A549 (cell line): ENCODE measurements around the gene ANKRD65. TPM values are rescaled to one million over a fixed set of nuclear protein-coding genes. Genes with fewer than 3 reads are reported as not detected.

Experiments
- ATAC-seq, 2 experiments: fragments of 200-7000 bp in 1 of 2; fragments of >200 bp in 1 of 2; cut with Nextera tagmentation in 1 of 2; cut with Tn5 transposase in 1 of 2; 3 replicates each; pipeline versions ENCODE4 v1.8.0 to v1.9.1; 2018 to 2020; ENCODE audit warnings: mild to moderate bottlenecking in 1 of 2, moderate library complexity in 1 of 2
- CTCF ChIA-PET: fragments of 300-600 bp; sonication (Branson Sonifier 250); formaldehyde crosslinking; extraction: SDS; loops from one replicate; lab custom pipeline; 2021; ENCODE audit warnings: antibody characterized with exemption, inconsistent platforms; lab: Yijun Ruan, JAX
- POLR2A ChIA-PET: fragments of 350-600 bp; formaldehyde crosslinking; extraction: SDS; loops from one replicate; lab custom pipeline; 2021; ENCODE audit warnings: antibody characterized with exemption, inconsistent platforms; lab: Yijun Ruan, JAX
- DNase-seq, 2 experiments: peaks; one replicate each; pipeline versions ENCODE4 v3.0.0 to v3.0.0-alpha.2; 2011 to 2016; ENCODE audit warnings: low read depth in 1 of 2, low spot score in 1 of 2
- FAIRE-seq: peaks from 2 replicates; lab custom pipeline; 2011; peaks lifted over from hg19 to GRCh38; lab: Jason Lieb, UNC
- H3K27ac ChIP-seq, 2 experiments: fragments of >200 bp; sonication (Bioruptor Twin); formaldehyde crosslinking; 3 replicates each; pipeline ENCODE4 v1.5.1; 2016 to 2017
- H3K4me1 ChIP-seq: fragments of >200 bp; sonication (Bioruptor Twin); formaldehyde crosslinking; 3 replicates; pipeline ENCODE4 v1.6.1; 2016
- H3K4me2 ChIP-seq: fragments of >200 bp; sonication (Bioruptor Twin); formaldehyde crosslinking; 3 replicates; pipeline ENCODE4 v1.6.1; 2016
- H3K4me3 ChIP-seq: fragments of >200 bp; sonication (Bioruptor Twin); formaldehyde crosslinking; 3 replicates; pipeline ENCODE4 v1.5.1; 2016
- H3K9me3 ChIP-seq: fragments of >200 bp; sonication (Bioruptor Twin); formaldehyde crosslinking; 3 replicates; pipeline ENCODE4 v1.6.1; 2016
- BHLHE40 ChIP-seq: IDR thresholded peaks from 2 replicates; pipeline ENCODE4 v1.6.1; 2012; ENCODE audit warnings: low read depth, low read length, inconsistent platforms
- CHD2 ChIP-seq: fragments of 150-350 bp; IDR thresholded peaks from 2 replicates; pipeline ENCODE4 v1.6.1; 2014; ENCODE audit warnings: low read length; ENCODE audit not compliant: partially characterized antibody
- CHD4 ChIP-seq: fragments of 200-600 bp; sonication (generic); IDR thresholded peaks from 2 replicates; pipeline ENCODE4 v1.6.1; 2016; ENCODE audit warnings: antibody characterized with exemption, mild to moderate bottlenecking, borderline replicate concordance
- EHF ChIP-seq: fragments of 250-450 bp; sonication (Bioruptor Pico); IDR thresholded peaks from 2 replicates; pipeline ENCODE4 v1.5.0; 2020; ENCODE audit warnings: mild to moderate bottlenecking
- EP300 ChIP-seq, 2 experiments: fragments of >200 bp; sonication (Bioruptor Twin); formaldehyde crosslinking; IDR thresholded peaks; 2 replicates in 1 of 2; 3 replicates in 1 of 2; pipeline ENCODE4 v1.6.1; 2016 to 2017
- FOSL2 ChIP-seq, 2 experiments: fragments of 450-650 bp in 1 of 2; fragments of >200 bp in 1 of 2; sonication (Bioruptor Twin) in 1 of 2; formaldehyde crosslinking; IDR thresholded peaks; 2 replicates each; pipeline versions ENCODE4 v1.5.0 to v1.6.1; 2016 to 2020; ENCODE audit warnings: mild to moderate bottlenecking in 1 of 2, moderate library complexity in 1 of 2
- HDAC2 ChIP-seq: fragments of 200-600 bp; sonication (generic); IDR thresholded peaks from 2 replicates; pipeline ENCODE4 v1.6.1; 2016
- HOXB13 ChIP-seq: fragments of 250-450 bp; sonication (Bioruptor Pico); IDR thresholded peaks from 2 replicates; pipeline ENCODE4 v1.5.0; 2020; ENCODE audit warnings: low read depth, mild to moderate bottlenecking, moderate library complexity
- JUNB ChIP-seq: fragments of >200 bp; sonication (Bioruptor Twin); formaldehyde crosslinking; IDR thresholded peaks from 2 replicates; pipeline ENCODE4 v1.6.1; 2016
- KDM5A ChIP-seq: fragments of 200-600 bp; sonication (generic); IDR thresholded peaks from 2 replicates; pipeline ENCODE4 v1.6.1; 2016; ENCODE audit warnings: antibody characterized with exemption, mild to moderate bottlenecking
- MAFK ChIP-seq: fragments of 450-650 bp; IDR thresholded peaks from 2 replicates; pipeline ENCODE4 v1.6.1; 2014; ENCODE audit not compliant: partially characterized antibody
- MAZ ChIP-seq: fragments of 150-350 bp; IDR thresholded peaks from 2 replicates; pipeline ENCODE4 v1.6.1; 2014; ENCODE audit warnings: antibody characterized with exemption, low read depth, low read length, borderline replicate concordance
- MYC ChIP-seq: IDR thresholded peaks from 2 replicates; pipeline ENCODE4 v1.6.1; 2012; ENCODE audit warnings: mild to moderate bottlenecking, inconsistent platforms, low read length, improper control_type of control experiment, borderline replicate concordance
- NPAS2 ChIP-seq: fragments of 250-450 bp; sonication (Bioruptor Pico); IDR thresholded peaks from 2 replicates; pipeline ENCODE4 v1.8.0; 2022; ENCODE audit warnings: mild to moderate bottlenecking, moderate library complexity, borderline replicate concordance
- PHF8 ChIP-seq: fragments of 200-600 bp; sonication (generic); IDR thresholded peaks from 2 replicates; pipeline ENCODE4 v1.6.1; 2016; ENCODE audit warnings: low read depth, mild to moderate bottlenecking, antibody characterized with exemption, moderate library complexity, borderline replicate concordance
- RAD21 ChIP-seq, 2 experiments: fragments of >200 bp in 1 of 2; sonication (Bioruptor Twin) in 1 of 2; formaldehyde crosslinking in 1 of 2; IDR thresholded peaks in 1 of 2; conservative IDR thresholded peaks in 1 of 2; 2 replicates in 1 of 2; 3 replicates in 1 of 2; pipeline ENCODE4 v1.6.1; 2012 to 2018; ENCODE audit warnings: inconsistent platforms in 1 of 2
- RCOR1 ChIP-seq: fragments of 150-350 bp; IDR thresholded peaks from 2 replicates; pipeline ENCODE4 v1.6.1; 2014; ENCODE audit warnings: antibody characterized with exemption, low read length, low read depth
- RNF2 ChIP-seq: fragments of 200-600 bp; sonication (generic); IDR thresholded peaks from 2 replicates; pipeline ENCODE4 v1.6.1; 2016; ENCODE audit warnings: low read depth, mild to moderate bottlenecking, antibody characterized with exemption, moderate library complexity, borderline replicate concordance
- SMC3 ChIP-seq: fragments of >200 bp; sonication (Bioruptor Twin); formaldehyde crosslinking; IDR thresholded peaks from 3 replicates; pipeline ENCODE4 v1.6.1; 2018; ENCODE audit warnings: inconsistent platforms
- TP53 ChIP-seq: fragments of 250-450 bp; sonication (Bioruptor Pico); IDR thresholded peaks from 2 replicates; pipeline ENCODE4 v1.5.0; 2021; ENCODE audit warnings: mild to moderate bottlenecking, moderate library complexity
- WGBS: methylation state at CpG from one replicate; pipeline ENCODE4 v1.1.6; 2017; ENCODE audit errors: missing lambda C conversion rate; 5-methylcytosine and 5-hydroxymethylcytosine counted together
- polyA plus RNA-seq, 4 experiments: library from polyadenylated mRNA; depleted of rRNA in 3 of 4; stranded (reverse); fragments of >200 nt; fragmentation: RNase III in 1 of 4; extraction: RNeasy Plus Mini Kit Qiagen cat#74134 plus additional on column Dnase treatment in 1 of 4; gene quantifications; 2 replicates in 3 of 4; 3 replicates in 1 of 4; pipeline ENCODE4 v1.2.3, GENCODE V29; 2011 to 2017
- TF ChIP-seq, protein P1 (sequence below): IDR thresholded peaks from 2 replicates; pipeline ENCODE4 v1.6.1; 2012
- TF ChIP-seq, protein P2 (sequence below): fragments of 250-450 bp; sonication (Bioruptor Pico); IDR thresholded peaks from 2 replicates; pipeline ENCODE4 v1.5.0; 2020; ENCODE audit warnings: low read depth, mild to moderate bottlenecking, moderate library complexity
- TF ChIP-seq, protein P3 (sequence below): fragments of >200 bp; sonication (Bioruptor Twin); formaldehyde crosslinking; IDR thresholded peaks from 3 replicates; pipeline ENCODE4 v1.6.1; 2016

Gene ANKRD65
- polyA plus RNA-seq, 2 of the 4 experiments (the other 2 are of a cell fraction) = 0.05 TPM; not detected in 1

DNA sequence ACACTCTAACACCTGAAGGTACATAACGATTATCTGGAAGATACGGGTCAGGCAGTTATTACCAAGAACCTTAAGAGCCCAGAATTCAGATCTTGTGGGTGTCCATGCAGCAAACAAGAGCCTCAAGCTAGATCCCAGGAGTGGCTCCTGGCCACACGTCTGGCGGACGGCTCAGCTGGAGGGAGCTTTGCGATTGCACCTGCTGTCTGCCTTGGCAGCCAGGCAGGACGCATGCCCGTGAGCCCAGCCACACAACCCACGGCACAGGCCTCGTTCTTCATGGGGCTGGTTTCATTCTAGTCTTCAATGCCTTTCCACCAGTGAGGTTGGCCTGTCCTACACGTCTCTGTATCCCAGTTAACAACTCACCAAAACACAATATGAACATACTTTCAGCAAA lies 27.6 kb downstream of the ANKRD65 start:
- over 99% methylated on average over 11 of the region's 11 CpGs for WGBS
- TF ChIP-seq SMC3 (no peak), MAZ (no peak), MAFK (no peak), EHF (CRISPR knock-in tag) (no peak), MYC (no peak), JUNB (no peak), CHD4 (no peak), RNF2 (no peak), TP53 (CRISPR knock-in tag) (no peak), RCOR1 (no peak), PHF8 (no peak), FOSL2 (IDR thresholded peaks at IDR 0.05) (no peak), FOSL2 (CRISPR knock-in tag; IDR thresholded peaks at IDR 0.05) (no peak), HOXB13 (CRISPR knock-in tag) (no peak), NPAS2 (CRISPR knock-in tag) (no peak), BHLHE40 (no peak), KDM5A (no peak)
- TF ChIP-seq, protein P1, sequence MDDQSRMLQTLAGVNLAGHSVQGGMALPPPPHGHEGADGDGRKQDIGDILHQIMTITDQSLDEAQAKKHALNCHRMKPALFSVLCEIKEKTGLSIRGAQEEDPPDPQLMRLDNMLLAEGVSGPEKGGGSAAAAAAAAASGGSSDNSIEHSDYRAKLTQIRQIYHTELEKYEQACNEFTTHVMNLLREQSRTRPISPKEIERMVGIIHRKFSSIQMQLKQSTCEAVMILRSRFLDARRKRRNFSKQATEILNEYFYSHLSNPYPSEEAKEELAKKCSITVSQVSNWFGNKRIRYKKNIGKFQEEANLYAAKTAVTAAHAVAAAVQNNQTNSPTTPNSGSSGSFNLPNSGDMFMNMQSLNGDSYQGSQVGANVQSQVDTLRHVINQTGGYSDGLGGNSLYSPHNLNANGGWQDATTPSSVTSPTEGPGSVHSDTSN = no peak
- TF ChIP-seq, protein P2, sequence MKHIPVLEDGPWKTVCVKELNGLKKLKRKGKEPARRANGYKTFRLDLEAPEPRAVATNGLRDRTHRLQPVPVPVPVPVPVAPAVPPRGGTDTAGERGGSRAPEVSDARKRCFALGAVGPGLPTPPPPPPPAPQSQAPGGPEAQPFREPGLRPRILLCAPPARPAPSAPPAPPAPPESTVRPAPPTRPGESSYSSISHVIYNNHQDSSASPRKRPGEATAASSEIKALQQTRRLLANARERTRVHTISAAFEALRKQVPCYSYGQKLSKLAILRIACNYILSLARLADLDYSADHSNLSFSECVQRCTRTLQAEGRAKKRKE (CRISPR knock-in tag) = no peak
- TF ChIP-seq, protein P3, sequence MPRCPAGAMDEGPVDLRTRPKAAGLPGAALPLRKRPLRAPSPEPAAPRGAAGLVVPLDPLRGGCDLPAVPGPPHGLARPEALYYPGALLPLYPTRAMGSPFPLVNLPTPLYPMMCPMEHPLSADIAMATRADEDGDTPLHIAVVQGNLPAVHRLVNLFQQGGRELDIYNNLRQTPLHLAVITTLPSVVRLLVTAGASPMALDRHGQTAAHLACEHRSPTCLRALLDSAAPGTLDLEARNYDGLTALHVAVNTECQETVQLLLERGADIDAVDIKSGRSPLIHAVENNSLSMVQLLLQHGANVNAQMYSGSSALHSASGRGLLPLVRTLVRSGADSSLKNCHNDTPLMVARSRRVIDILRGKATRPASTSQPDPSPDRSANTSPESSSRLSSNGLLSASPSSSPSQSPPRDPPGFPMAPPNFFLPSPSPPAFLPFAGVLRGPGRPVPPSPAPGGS = no peak
- FAIRE-seq = no peak
- H3K4me3 ChIP-seq = no peak overlapping the region
- no peak for ATAC-seq
- H3K4me2 ChIP-seq = no peak overlapping the region
- H3K4me1 ChIP-seq = peaks cover 8% of the 10 kb centered on the region
- CTCF ChIA-PET = interaction anchor here (1.9 to 2.7 kb wide), 2 partner anchors 9 to 21 kb away, joined by 5 to 13 read pairs; no protein-coding TSS in a partner anchor
- no peaks in the 10 kb centered on the region for H3K9me3 ChIP-seq
- DNase-seq = no peak
- POLR2A ChIA-PET = no interaction called here
- no peak overlapping the region for H3K27ac ChIP-seq

DNA sequence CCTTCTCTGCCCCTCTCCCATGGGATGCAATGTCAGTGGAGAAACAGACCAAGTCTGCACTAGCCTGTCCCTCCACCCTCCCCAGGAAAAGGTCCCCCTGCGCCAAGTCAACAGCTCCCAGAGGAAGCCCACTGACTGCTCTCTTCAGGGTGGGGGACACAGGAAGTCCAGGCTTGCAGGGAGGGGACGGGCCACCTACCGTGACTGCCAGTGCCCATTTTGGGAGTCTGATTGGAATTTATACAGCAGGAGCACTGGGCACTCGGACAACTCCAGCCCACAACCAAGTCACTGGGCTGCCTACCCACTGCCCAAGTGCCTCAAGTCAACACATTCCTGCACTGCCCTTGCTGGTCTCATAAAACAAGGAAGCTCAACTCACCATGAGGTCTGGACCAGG lies 28.1 kb downstream of the ANKRD65 start:
- CTCF ChIA-PET = interaction anchor here (2.7 kb wide), 1 partner anchor 9 kb away, joined by 13 read pairs; no protein-coding TSS in a partner anchor
- no peak overlapping the region for H3K4me2 ChIP-seq
- DNase-seq = no peak
- TF ChIP-seq MYC (no peak), HOXB13 (CRISPR knock-in tag) (no peak), NPAS2 (CRISPR knock-in tag) (no peak), HDAC2 (no peak), RAD21 (conservative IDR thresholded peaks at IDR 0.05 in 1 of 2, IDR thresholded peaks at IDR 0.05 in 1 of 2) (no peak), CHD2 (no peak), EP300 (IDR thresholded peaks at IDR 0.05) (no peak)
- TF ChIP-seq, all 56 proteins: peak for 0
- 100% methylated on average over 2 of the region's 4 CpGs for WGBS
- ATAC-seq (no peak), FAIRE-seq (no peak)
- Histone ChIP-seq H3K27ac (no peak overlapping the region), H3K4me3 (no peak overlapping the region), H3K9me3 (no peaks in the 10 kb centered on the region), H3K4me1 (peaks cover 7% of the 10 kb centered on the region)
- POLR2A ChIA-PET = no interaction called here
